ENCODE results near the gene PPP1R12C. TPM values are rescaled to one million over a fixed set of nuclear protein-coding genes. Genes with fewer than 3 reads are reported as not detected.
A peak's percentile ranks its signal among the peaks of the same experiment; 100 is the strongest.

Gene PPP1R12C
- polyA plus RNA-seq, 3 donors = 2.1 to 206 (median 2.6) TPM

DNA sequence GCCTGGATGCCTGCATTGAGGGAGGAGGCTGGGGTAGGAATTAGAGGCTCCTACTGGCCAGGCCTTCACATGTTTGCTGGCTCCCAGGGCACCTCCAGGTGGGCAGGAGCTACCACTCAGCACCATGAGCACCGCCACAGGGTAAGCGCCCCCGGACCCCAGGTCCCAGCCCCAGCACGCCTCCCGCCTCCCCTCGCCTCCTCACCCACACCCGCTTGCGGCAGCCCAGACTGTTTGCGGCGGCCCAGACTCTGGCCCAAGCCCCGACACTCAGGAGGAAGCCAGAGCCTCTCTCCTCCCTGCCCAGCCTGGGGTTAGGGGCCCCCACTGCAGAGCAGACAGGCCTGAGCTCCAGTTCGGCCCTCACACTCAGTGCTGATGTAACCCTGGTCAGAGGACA is 41.1 kb downstream of the PPP1R12C start:
- H3K9me3 Mint-ChIP-seq = peaks cover 6 to 32% (median 18%) of the 10 kb centered on the region in 7 donors
- peak overlapping the region in 3 of 7 donors; percentile 37 to 85 (median 43) for H3K27ac Mint-ChIP-seq
- H3K4me2 ChIP-seq (replicated peaks; ENCODE audit: extremely low read depth, low read length, poor library complexity, severe bottlenecking) = no peak overlapping the region
- WGBS (ENCODE audit: insufficient coverage) = 75% methylated on average over 8 of the region's 12 CpGs
- intact Hi-C loops (cut with micrococcal nuclease) = no loop called here
- DNase-seq = no peak
- TF ChIP-seq, protein P1, sequence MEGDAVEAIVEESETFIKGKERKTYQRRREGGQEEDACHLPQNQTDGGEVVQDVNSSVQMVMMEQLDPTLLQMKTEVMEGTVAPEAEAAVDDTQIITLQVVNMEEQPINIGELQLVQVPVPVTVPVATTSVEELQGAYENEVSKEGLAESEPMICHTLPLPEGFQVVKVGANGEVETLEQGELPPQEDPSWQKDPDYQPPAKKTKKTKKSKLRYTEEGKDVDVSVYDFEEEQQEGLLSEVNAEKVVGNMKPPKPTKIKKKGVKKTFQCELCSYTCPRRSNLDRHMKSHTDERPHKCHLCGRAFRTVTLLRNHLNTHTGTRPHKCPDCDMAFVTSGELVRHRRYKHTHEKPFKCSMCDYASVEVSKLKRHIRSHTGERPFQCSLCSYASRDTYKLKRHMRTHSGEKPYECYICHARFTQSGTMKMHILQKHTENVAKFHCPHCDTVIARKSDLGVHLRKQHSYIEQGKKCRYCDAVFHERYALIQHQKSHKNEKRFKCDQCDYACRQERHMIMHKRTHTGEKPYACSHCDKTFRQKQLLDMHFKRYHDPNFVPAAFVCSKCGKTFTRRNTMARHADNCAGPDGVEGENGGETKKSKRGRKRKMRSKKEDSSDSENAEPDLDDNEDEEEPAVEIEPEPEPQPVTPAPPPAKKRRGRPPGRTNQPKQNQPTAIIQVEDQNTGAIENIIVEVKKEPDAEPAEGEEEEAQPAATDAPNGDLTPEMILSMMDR (IDR thresholded peaks at IDR 0.05) = no peak
- H3K27me3 ChIP-seq (ENCODE audit: control insufficient read depth in 2 of 2, insufficient read depth in 2 of 2, low read length in 2 of 2) = peaks cover 0 to 24% of the 10 kb centered on the region in 2 donors
- peaks cover 33 to 57% (median 36%) of the 10 kb centered on the region in 3 donors for H3K27me3 Mint-ChIP-seq (ENCODE audit: low read depth in 3 of 3)
- H3K36me3 Mint-ChIP-seq = peaks cover 0 to 2% of the 10 kb centered on the region in 2 donors
- H3K9me3 ChIP-seq (replicated peaks in 1 of 2; ENCODE audit: control insufficient read depth in 1 of 2, insufficient read depth in 1 of 2, low read length in 2 of 2) = peaks cover 0 to 5% of the 10 kb centered on the region in 2 donors
- peaks cover 7% of the 10 kb centered on the region for H4K20me1 ChIP-seq (ENCODE audit: insufficient read depth, low read length)
- no peak overlapping the region for H3K4me3 Mint-ChIP-seq
- no peaks in the 10 kb centered on the region for H3K79me2 ChIP-seq (ENCODE audit: insufficient read depth, low read length)
- H3K4me1 ChIP-seq (ENCODE audit: control insufficient read depth in 1 of 2, insufficient read depth in 2 of 2, low read length in 2 of 2) = peaks cover 33 to 36% of the 10 kb centered on the region in 2 donors
- H3K4me1 Mint-ChIP-seq = peaks cover 29% of the 10 kb centered on the region
- no peak overlapping the region for H2AFZ ChIP-seq (ENCODE audit: insufficient read depth, low read depth, low read length, poor library complexity, severe bottlenecking)
- H3K27ac ChIP-seq (ENCODE audit: low read depth in 1 of 2, low read length in 2 of 2) = no peak overlapping the region
- no peaks in the 10 kb centered on the region for H3K36me3 ChIP-seq (replicated peaks in 1 of 2; ENCODE audit: control insufficient read depth in 1 of 2, insufficient read depth in 2 of 2, low read length in 2 of 2)
- no peak overlapping the region for H3K4me3 ChIP-seq (replicated peaks in 1 of 3; ENCODE audit: low read depth in 2 of 3, low read length in 3 of 3)
- H3K9ac ChIP-seq (ENCODE audit: insufficient read depth, low read length, poor library complexity, severe bottlenecking) = no peak overlapping the region

DNA sequence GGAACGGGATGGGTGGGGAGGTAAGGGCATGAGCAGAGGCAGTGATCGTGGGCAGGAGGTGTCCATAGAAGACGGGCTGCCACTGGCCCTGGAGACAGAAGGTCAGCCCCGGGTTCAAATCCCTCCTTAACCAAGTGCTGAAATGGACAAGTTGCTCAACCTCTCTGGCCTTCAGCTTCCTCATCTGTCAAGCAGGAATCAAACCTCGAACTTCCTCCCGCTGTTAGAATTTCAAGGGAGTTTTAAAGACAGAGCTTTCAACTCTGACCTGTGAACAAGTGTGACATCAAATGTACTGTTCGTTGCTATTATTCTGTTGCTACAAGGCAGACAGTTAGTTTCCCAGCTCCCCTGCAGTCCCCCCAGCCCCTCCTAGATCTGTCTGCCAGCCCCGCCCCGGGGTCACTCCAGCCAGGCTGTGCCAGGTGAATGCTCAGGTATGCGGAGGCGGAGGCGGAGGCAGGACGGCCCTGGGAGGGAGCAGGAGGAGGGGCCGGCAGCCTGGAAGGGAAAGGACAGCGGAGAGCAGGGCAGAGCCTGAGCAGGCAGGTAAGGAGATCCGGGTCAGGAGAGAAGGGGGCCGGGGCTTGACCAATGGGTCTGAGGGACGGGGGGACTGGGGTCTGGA is 42.0 kb downstream of the PPP1R12C start, which contains the start of gene EPS8L1:
Gene EPS8L1, plus strand, starts transcription at position 499 of the 628 bp plus-strand sequence. CDS start 576 bp downstream, outside the sequence.
- no peaks in the 10 kb centered on the region for H3K79me2 ChIP-seq (ENCODE audit: insufficient read depth, low read length)

More for the DNA sequence above, 42.0 kb downstream of the PPP1R12C start, which contains the start of gene EPS8L1:
- H3K4me3 ChIP-seq (replicated peaks in 1 of 3; ENCODE audit: low read depth in 2 of 3, low read length in 3 of 3) = no peak within 1 kb of the TSS
- TF ChIP-seq, protein P1 (IDR thresholded peaks at IDR 0.05) = no peak
- 32% methylated on average over 7 of the region's 18 CpGs for WGBS (ENCODE audit: insufficient coverage)
- H3K9ac ChIP-seq (ENCODE audit: insufficient read depth, low read length, poor library complexity, severe bottlenecking) = peak within 1 kb of the TSS; percentile 45
- DNase-seq = peak; percentile 55 to 64 (median 58)
- H3K27ac Mint-ChIP-seq = peak within 1 kb of the TSS in 6 of 7 donors; percentile 58 to 88 (median 82)
- H3K36me3 ChIP-seq (replicated peaks in 1 of 2; ENCODE audit: control insufficient read depth in 1 of 2, insufficient read depth in 2 of 2, low read length in 2 of 2) = no peaks in the 10 kb centered on the region
- H3K9me3 Mint-ChIP-seq = peaks cover 5 to 26% (median 16%) of the 10 kb centered on the region in 7 donors
- peaks cover 0 to 5% of the 10 kb centered on the region in 2 donors for H3K9me3 ChIP-seq (replicated peaks in 1 of 2; ENCODE audit: control insufficient read depth in 1 of 2, insufficient read depth in 1 of 2, low read length in 2 of 2)
- H3K36me3 Mint-ChIP-seq = peaks cover 0 to 2% of the 10 kb centered on the region in 2 donors
- H2AFZ ChIP-seq (ENCODE audit: insufficient read depth, low read depth, low read length, poor library complexity, severe bottlenecking) = no peak within 1 kb of the TSS
- peaks cover 0 to 26% of the 10 kb centered on the region in 2 donors for H3K27me3 ChIP-seq (ENCODE audit: control insufficient read depth in 2 of 2, insufficient read depth in 2 of 2, low read length in 2 of 2)
- intact Hi-C loops (cut with micrococcal nuclease) = no loop called here
- H3K27me3 Mint-ChIP-seq (ENCODE audit: low read depth in 3 of 3) = peaks cover 30 to 57% (median 32%) of the 10 kb centered on the region in 3 donors
- H3K4me1 ChIP-seq (ENCODE audit: control insufficient read depth in 1 of 2, insufficient read depth in 2 of 2, low read length in 2 of 2) = peaks cover 24 to 28% of the 10 kb centered on the region in 2 donors
- peak within 1 kb of the TSS; percentile 37 to 44 for H3K27ac ChIP-seq (ENCODE audit: low read depth in 1 of 2, low read length in 2 of 2)
- H3K4me2 ChIP-seq (replicated peaks; ENCODE audit: extremely low read depth, low read length, poor library complexity, severe bottlenecking) = peak within 1 kb of the TSS; percentile 41
- H3K4me1 Mint-ChIP-seq = peaks cover 23% of the 10 kb centered on the region
- H4K20me1 ChIP-seq (ENCODE audit: insufficient read depth, low read length) = peaks cover 7% of the 10 kb centered on the region
- H3K4me3 Mint-ChIP-seq = peak within 1 kb of the TSS in 1 of 2 donors; percentile 55
